Activated T-helper 2 cell treated with anti-CD3 and anti-CD28 coated beads, Interferon-gamma antibody, Interleukin-2, Interleukin-4, amounts not matched to agents 10 μg/mL and 5 μg/mL and 100 μg/mL, durations not matched to agents 14 hours and 24 hours and 36 hours (primary cell): ENCODE data around the gene CASZ1. TPM values are rescaled to one million over a fixed set of nuclear protein-coding genes. Genes with fewer than 3 reads are reported as not detected.

Source experiments
- DNase-seq: peaks from one replicate; pipeline ENCODE4 v3.0.0; 2021; ENCODE audit warnings: low spot score
- H3K27ac Mint-ChIP-seq: one replicate; pipeline ENCODE4 v1.8.0; 2021; ENCODE audit warnings: mixed read lengths
- H3K27me3 Mint-ChIP-seq: one replicate; pipeline ENCODE4 v1.8.0; 2021; ENCODE audit warnings: low read depth, mixed read lengths
- H3K36me3 Mint-ChIP-seq: one replicate; pipeline ENCODE4 v1.8.0; 2021; ENCODE audit warnings: low read depth, mixed read lengths
- H3K4me1 Mint-ChIP-seq: one replicate; pipeline ENCODE4 v1.8.0; 2021; ENCODE audit warnings: low read depth, mixed read lengths
- H3K4me3 Mint-ChIP-seq: one replicate; pipeline ENCODE4 v1.8.0; 2021; ENCODE audit warnings: low read depth, mild to moderate bottlenecking, moderate library complexity, mixed read lengths
- H3K9me3 Mint-ChIP-seq: one replicate; pipeline ENCODE4 v1.8.0; 2021; ENCODE audit warnings: mixed read lengths
- intact Hi-C: fragments of 100-400 bp; cut with micrococcal nuclease; formaldehyde crosslinking; loops from one replicate; pipeline ENCODE4 v1.15.1; 2023
- total RNA-seq: library from RNA; stranded (reverse); gene quantifications from 2 replicates; pipeline ENCODE4 v1.2.3, GENCODE V29; 2022

The CASZ1 gene
- total RNA-seq, 1 donor from 2014 or later, result 9.9 TPM

- Mint-ChIP-seq H3K4me1 (no peaks in the 10 kb centered on the region), H3K27me3 (no peaks in the 10 kb centered on the region), H3K4me3 (no peak overlapping the region), H3K36me3 (no peaks in the 10 kb centered on the region), H3K9me3 (no peaks in the 10 kb centered on the region), H3K27ac (no peak overlapping the region)
- no peak for DNase-seq
- intact Hi-C loops, result no loop called here
Observed at GRCh38 chr1:10649517-10650201, 146.8 kb downstream of the CASZ1 start.

- no peak overlapping the region for H3K4me3 Mint-ChIP-seq
- no peak overlapping the region for H3K27ac Mint-ChIP-seq
- intact Hi-C loops, result no loop called here
- H3K36me3 Mint-ChIP-seq, result no peaks in the 10 kb centered on the region
- no peaks in the 10 kb centered on the region for H3K4me1 Mint-ChIP-seq
- DNase-seq, result no peak
- no peaks in the 10 kb centered on the region for H3K9me3 Mint-ChIP-seq
- H3K27me3 Mint-ChIP-seq, result no peaks in the 10 kb centered on the region
Observed at GRCh38 chr1:10648689-10649516, 147.5 kb downstream of the CASZ1 start.

- Mint-ChIP-seq H3K4me1 (no peaks in the 10 kb centered on the region), H3K27ac (no peak overlapping the region), H3K36me3 (no peaks in the 10 kb centered on the region), H3K4me3 (no peak overlapping the region), H3K9me3 (no peaks in the 10 kb centered on the region), H3K27me3 (no peaks in the 10 kb centered on the region)
- intact Hi-C loops, result no loop called here
- no peak for DNase-seq
Observed at GRCh38 chr1:10647414-10648170, 148.9 kb downstream of the CASZ1 start.

GRCh38 chr1:10646347-10646861 lies 150.0 kb downstream of the CASZ1 start:
- H3K27me3 Mint-ChIP-seq, result no peaks in the 10 kb centered on the region
- H3K9me3 Mint-ChIP-seq, result no peaks in the 10 kb centered on the region
- H3K36me3 Mint-ChIP-seq, result no peaks in the 10 kb centered on the region
- no peak overlapping the region for H3K4me3 Mint-ChIP-seq
- H3K4me1 Mint-ChIP-seq, result no peaks in the 10 kb centered on the region
- intact Hi-C loops, result no loop called here
- no peak overlapping the region for H3K27ac Mint-ChIP-seq
- DNase-seq, result no peak

GRCh38 chr1:10644307-10645128 lies 151.9 kb downstream of the CASZ1 start:
- Mint-ChIP-seq H3K27ac (no peak overlapping the region), H3K36me3 (no peaks in the 10 kb centered on the region), H3K9me3 (no peaks in the 10 kb centered on the region), H3K4me1 (no peaks in the 10 kb centered on the region), H3K27me3 (no peaks in the 10 kb centered on the region), H3K4me3 (no peak overlapping the region)
- intact Hi-C loops, result no loop called here
- no peak for DNase-seq

GRCh38 chr1:10643607-10644306 lies 152.7 kb downstream of the CASZ1 start:
- Mint-ChIP-seq H3K36me3 (no peaks in the 10 kb centered on the region), H3K4me1 (no peaks in the 10 kb centered on the region), H3K27ac (no peak overlapping the region), H3K9me3 (no peaks in the 10 kb centered on the region), H3K27me3 (no peaks in the 10 kb centered on the region), H3K4me3 (no peak overlapping the region)
- intact Hi-C loops, result no loop called here
- no peak for DNase-seq

- intact Hi-C loops, result no loop called here
- Mint-ChIP-seq H3K4me3 (no peak overlapping the region), H3K4me1 (no peaks in the 10 kb centered on the region), H3K9me3 (no peaks in the 10 kb centered on the region), H3K27me3 (no peaks in the 10 kb centered on the region), H3K36me3 (no peaks in the 10 kb centered on the region), H3K27ac (no peak overlapping the region)
- DNase-seq, result no peak
Observed at GRCh38 chr1:10642403-10643080, 153.9 kb downstream of the CASZ1 start.

GRCh38 chr1:10641976-10642375 lies 154.5 kb downstream of the CASZ1 start:
- Mint-ChIP-seq H3K27ac (no peak overlapping the region), H3K4me1 (no peaks in the 10 kb centered on the region), H3K36me3 (no peaks in the 10 kb centered on the region), H3K27me3 (peaks cover 1% of the 10 kb centered on the region), H3K9me3 (no peaks in the 10 kb centered on the region), H3K4me3 (no peak overlapping the region)
- no peak for DNase-seq
- intact Hi-C loops, result no loop called here

- H3K9me3 Mint-ChIP-seq, result no peaks in the 10 kb centered on the region
- no peak overlapping the region for H3K27ac Mint-ChIP-seq
- H3K36me3 Mint-ChIP-seq, result no peaks in the 10 kb centered on the region
- intact Hi-C loops, result no loop called here
- no peaks in the 10 kb centered on the region for H3K4me1 Mint-ChIP-seq
- H3K4me3 Mint-ChIP-seq, result no peak overlapping the region
- DNase-seq, result no peak
- peaks cover 1% of the 10 kb centered on the region for H3K27me3 Mint-ChIP-seq
Observed at GRCh38 chr1:10640843-10641553, 155.4 kb downstream of the CASZ1 start.

- H3K36me3 Mint-ChIP-seq, result no peaks in the 10 kb centered on the region
- no peaks in the 10 kb centered on the region for H3K4me1 Mint-ChIP-seq
- intact Hi-C loops, result no loop called here
- DNase-seq, result no peak
- peaks cover 1% of the 10 kb centered on the region for H3K27me3 Mint-ChIP-seq
- H3K27ac Mint-ChIP-seq, result no peak overlapping the region
- H3K4me3 Mint-ChIP-seq, result no peak overlapping the region
- no peaks in the 10 kb centered on the region for H3K9me3 Mint-ChIP-seq
Observed at GRCh38 chr1:10639775-10640578, 156.5 kb downstream of the CASZ1 start.
